GM21515 (cell line): Measurements from ENCODE around the gene AACS.
"Not testable (repeated sequence)": the region's sequence is repeated elsewhere in the genome, so short reads cannot be mapped to it uniquely, and the experiment has no call there.

Source experiments
- ATAC-seq: cut with Tn5 transposase; IDR thresholded peaks from one replicate; pipeline ENCODE4 v1.9.1; 2021; ENCODE audit not compliant: unreplicated experiment

AACS gene

DNA sequence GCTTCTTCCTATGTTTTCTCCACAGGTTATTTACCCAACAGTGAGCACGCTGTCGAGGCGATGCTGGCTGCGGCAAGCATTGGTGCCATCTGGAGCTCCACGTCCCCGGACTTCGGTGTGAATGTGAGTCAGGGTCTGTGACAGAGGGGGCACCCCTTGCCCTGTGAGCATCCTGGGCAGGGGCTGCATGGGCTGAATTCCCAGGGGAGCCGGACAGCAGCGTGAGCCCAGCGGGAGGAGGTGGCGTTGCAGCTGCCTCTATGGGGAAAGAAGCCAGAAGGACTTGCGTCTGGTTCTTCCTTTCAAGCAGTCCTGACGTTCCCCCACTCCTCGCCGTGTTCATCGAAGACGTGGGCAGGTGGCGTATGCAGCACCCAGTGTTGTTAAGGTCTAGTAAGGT is 26.2 kb downstream of the AACS start:
- ATAC-seq = no peak

GRCh38 chr12:125092108-125092871 is 27.1 kb downstream of the AACS start:
- no peak for ATAC-seq

DNA sequence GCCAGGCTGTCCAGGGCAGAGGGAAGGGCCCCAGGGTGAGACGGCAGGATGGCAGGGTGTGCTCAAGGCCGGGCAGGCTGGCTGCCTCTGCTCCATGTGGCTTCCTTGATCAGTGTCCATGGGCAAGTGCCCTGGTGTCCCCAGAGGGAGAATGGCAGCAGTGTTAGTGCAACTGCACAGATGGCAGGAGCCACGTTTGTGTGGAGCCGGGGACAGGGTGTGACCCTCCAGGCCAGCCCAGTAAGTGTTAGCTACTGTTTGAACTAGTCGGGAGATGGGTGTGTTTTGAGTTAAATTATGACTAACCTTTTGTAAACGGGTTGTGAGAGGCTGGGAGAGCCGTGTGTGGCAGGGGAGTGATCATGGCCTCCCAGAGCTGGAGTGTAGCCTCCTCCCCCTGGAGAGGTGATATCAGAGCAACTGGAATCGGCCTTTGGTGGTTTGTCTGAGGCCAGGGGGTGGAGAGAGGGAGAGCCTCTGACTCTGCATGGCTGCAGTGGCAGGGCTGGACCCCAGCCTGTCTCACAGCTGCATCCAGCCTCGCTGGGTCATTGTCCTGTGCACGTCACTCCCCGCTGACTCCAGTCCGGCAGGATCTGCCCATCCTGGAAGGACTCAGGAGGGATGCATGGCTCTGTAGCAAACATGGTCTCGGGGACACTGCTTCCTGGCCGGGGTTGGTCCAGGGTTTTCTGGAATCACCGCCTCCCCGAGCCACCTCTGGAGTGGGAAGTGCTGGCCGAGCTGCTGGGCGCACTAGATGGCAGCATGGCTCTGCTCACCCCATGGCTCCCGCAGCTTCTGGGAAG is 27.8 kb downstream of the AACS start:
- no peak for ATAC-seq

GRCh38 chr12:125093681-125094330 is 28.6 kb downstream of the AACS start:
- ATAC-seq = no peak

- ATAC-seq = no peak
Observed at GRCh38 chr12:125096894-125097293, 31.7 kb downstream of the AACS start.

GRCh38 chr12:125097427-125097826 is 32.2 kb downstream of the AACS start:
- no peak for ATAC-seq

DNA sequence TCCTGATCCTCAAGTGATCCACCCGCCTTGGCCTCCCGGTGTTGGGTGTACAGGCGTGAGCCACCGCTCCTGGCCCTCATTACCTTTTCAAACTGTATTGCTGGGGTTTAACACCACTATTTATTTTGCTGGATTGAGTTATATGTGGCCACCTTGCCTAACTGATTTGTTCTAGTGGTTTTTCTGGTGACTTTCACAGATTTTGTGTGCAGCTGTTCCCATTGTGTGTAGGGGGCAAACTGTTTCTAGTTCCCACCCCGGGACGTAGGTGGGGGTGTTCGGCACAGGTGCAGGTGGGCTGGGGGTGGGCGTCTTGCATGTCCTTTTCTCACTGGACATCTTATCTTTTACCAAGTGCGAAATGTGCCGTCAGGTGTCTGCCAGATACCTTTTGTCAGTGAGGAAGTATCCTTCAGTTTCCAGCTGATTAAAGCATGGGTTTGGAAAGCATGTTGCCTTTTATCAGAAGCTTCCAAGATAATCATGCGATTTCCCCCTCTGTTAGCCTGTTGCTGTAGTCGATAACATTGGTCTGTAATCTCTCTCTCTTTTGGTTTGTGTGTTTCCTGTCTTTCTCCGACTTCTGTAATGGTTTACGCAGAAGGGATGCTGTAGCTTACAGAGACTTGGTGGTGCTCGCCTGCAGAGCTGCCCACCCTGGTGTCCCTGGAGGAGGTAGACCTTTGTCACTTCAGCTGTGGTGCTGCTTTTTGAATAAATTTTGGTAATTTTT is 33.6 kb downstream of the AACS start:
- no peak for ATAC-seq

DNA sequence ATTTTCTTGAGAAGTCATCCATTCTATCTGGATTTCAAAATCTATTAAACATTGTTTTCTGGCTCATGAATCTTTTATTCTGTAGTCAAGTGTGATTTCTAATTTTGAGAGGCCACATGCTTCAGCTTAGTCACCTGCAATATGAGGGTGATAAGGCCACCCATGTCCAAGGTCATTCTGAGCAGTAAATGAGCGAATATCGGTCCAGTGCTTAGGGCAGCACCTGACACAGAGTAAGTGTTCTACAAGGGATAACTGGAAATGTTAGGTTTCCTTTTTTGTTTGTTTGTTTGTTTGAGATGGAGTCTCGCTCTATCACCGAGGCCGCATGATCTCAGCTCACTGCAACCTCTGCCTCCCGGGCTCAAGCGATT is 34.2 kb downstream of the AACS start:
- no peak for ATAC-seq

- no peak for ATAC-seq
Observed at GRCh38 chr12:125100551-125101434, 35.6 kb downstream of the AACS start.

- no peak for ATAC-seq
Observed at GRCh38 chr12:125104982-125105381, 39.7 kb downstream of the AACS start.

GRCh38 chr12:125105600-125105999 is 40.4 kb downstream of the AACS start:
- ATAC-seq = no peak

DNA sequence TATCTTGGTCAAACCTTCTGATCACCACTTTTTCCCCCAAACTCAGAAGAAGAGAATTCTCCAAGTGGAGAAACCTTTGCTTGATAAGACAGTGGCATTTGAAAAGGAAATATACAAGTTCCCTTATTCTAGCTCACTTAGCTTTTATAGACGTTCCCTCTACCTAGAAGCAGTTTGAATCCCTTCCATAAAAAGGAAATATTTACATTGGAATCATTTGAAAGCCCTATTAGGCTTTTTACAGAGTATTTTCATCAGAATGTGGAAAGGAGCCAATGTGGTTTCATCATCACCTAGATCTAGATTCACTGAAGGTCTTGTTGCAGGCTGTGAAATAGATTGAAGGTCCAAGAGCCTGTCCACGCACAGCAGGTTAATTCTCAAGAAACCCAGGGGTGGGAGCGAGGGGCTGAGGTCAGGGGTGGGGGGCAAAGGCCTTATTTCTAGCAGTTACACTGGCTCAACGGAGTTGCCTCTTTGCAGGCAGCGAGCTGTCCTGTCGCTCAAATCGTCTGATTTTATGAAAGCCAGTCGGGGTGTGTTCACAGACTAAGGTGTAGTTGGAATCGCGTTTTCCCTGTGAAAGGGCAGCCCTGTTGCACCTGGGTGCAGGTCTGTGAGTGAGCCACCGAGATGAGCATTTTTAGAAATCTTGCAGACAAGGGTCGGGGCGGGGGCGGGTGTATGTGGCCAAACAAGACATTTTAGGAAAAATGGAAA is 45.6 kb downstream of the AACS start:
- no peak for ATAC-seq

DNA sequence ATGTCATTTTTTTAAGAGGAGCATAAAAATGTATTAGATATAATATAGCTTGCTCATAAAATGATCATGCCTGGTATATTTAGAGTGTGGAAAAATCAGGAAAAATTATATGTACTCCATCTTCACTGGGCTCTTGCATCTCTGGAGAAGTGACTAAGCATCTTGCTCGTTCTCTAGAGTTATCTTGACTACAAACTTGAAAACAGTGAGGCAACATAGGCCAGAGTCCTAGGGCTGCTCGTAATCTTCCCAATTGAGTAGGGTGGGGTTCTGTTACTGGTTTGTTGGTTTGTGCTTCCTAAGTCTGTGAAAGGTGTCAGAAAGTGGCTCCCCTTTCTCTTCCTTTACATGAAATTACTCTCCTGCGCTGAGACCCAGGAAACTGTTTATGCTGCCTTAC is 46.2 kb downstream of the AACS start:
- ATAC-seq = no peak

GRCh38 chr12:125112614-125113013 is 47.4 kb downstream of the AACS start:
- ATAC-seq = not testable (repeated sequence)

GRCh38 chr12:125113263-125113662 is 48.0 kb downstream of the AACS start:
- no peak for ATAC-seq

GRCh38 chr12:125113789-125114188 is 48.6 kb downstream of the AACS start:
- no peak for ATAC-seq

DNA sequence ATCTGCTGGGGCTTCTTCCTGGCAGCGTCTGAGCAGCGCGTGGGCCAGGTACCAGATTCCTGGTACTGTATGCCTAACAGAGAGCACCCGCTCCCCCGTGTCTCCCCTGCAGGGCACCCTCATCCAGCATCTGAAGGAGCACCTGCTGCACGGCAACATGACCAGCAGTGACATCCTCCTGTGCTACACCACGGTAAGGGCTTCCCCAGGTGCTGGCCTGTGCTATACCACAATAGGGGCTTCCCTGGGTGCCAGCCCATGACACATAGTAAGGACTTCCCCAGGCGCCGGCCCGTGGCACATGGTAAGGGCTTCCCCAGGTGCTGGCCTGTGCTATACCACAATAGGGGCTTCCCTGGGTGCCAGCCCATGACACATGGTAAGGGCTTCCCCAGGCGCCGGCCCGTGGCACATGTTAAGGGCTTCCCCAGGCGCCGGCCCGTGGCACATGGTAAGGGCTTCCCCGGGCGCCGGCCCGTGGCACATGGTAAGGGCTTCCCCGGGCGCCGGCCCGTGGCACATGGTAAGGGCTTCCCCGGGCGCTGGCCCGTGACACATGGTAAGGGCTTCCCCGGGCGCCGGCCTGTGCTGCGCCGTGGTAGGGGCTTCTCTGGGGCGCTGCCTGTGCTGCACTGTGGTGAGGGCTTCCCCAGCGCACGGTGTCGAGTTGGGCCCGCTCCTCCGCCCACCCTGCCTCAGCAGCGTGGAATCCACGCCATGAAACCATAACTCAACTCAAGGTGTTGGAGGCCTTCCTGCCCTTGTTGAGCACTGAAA is 49.3 kb downstream of the AACS start:
- no peak for ATAC-seq

DNA sequence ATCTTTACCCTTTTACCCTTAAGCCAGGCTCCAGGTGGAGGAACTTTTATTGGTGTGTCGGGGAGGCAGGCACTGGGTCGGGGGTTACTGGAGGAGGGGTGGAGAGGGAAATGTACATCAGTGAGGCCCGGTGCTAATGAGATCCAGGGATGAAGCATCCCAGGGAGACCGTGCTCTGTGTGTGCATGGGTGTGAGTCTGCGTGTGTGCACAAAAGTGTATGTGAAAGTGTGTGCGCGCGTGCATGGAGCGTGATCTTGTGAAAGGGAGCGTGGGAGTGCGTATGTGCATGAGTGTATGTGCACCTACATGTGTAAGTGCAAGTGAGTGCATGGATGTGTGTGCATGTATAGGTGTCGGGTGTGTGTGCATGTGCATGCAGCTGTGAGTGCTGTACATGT is 55.3 kb downstream of the AACS start:
- ATAC-seq = no peak

GRCh38 chr12:125121106-125121505 is 55.9 kb downstream of the AACS start:
- ATAC-seq = no peak
